B cell (primary cell): ENCODE results near the gene ITPR3.

Source experiments
- CTCF ChIP-seq: fragments of 200-600 bp; IDR thresholded peaks from one replicate; pipeline ENCODE4 v1.8.0; 2022; ENCODE audit warnings: antibody characterized with exemption, mild to moderate bottlenecking
- EZH2 ChIP-seq: IDR thresholded peaks from 2 replicates; pipeline ENCODE4 v1.6.1; 2012; ENCODE audit warnings: borderline replicate concordance, low read depth, mild to moderate bottlenecking, moderate library complexity, low read length; ENCODE audit not compliant: insufficient read depth, poor library complexity, severe bottlenecking

DNA sequence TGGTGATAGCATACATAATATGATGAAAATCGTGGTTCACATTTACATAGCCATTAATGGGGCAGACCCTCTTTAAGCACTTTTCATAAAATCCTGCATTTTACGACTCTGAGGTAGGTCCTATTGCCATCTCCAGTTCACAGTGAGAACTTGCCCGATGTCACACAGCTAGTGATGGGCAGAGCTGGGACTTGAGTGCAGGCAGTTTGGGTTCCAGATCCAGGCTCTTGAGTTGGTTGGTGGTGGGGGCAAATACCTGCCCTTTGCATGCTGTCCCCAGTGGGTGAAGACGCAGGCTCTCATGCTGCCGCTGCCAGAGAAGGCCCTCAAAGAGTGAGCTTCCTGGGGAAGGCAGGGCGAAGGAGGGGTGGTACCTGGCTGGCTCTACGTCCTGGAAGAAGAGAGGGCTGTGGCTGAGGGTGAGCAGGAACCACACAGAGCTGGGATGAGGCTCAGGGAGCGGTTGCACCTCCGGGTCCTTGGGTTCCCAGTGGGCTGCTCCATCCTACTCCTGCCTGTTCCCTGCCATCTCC lies 34.9 kb upstream of the ITPR3 start:
- TF ChIP-seq CTCF = no peak
- no peak for TF ChIP-seq EZH2
